ENCODE results near the gene SH3BP1. TPM values are rescaled to one million over a fixed set of nuclear protein-coding genes. Genes with fewer than 3 reads are reported as not detected.

SH3BP1 gene
- total and polyA plus RNA-seq, 2 of the 4 experiments (the other 2 are of a cell fraction), result 8.8 to 33.3 TPM

- Histone ChIP-seq H3K4ac (ENCODE audit: low read depth, low read length) (peak overlapping the region; percentile 46), H2AK9ac (replicated peaks; ENCODE audit: low read depth, low read length, poor library complexity) (peak overlapping the region; percentile 89), H3K18ac (ENCODE audit: low read depth, low read length) (no peak overlapping the region), H3K56ac (ENCODE audit: extremely low read depth, insufficient read depth, low read length) (no peak overlapping the region), H3K9ac (ENCODE audit: low read depth, low read length) (no peak overlapping the region), H4K5ac (ENCODE audit: low read depth, low read length) (no peak overlapping the region), H3K23ac (ENCODE audit: low read depth, low read length) (no peak overlapping the region), H4K8ac (ENCODE audit: low read depth in 2 of 2, low read length in 2 of 2) (no peak overlapping the region), H3K4me1 (ENCODE audit: control insufficient read depth, insufficient read depth, low read length) (peaks cover 48% of the 10 kb centered on the region), H4K20me1 (ENCODE audit: insufficient read depth, low read length) (no peaks in the 10 kb centered on the region), H2BK5ac (ENCODE audit: low read depth, low read length, poor library complexity, severe bottlenecking) (no peak overlapping the region), H3K36me3 (ENCODE audit: control insufficient read depth, insufficient read depth, low read length) (peaks cover 10% of the 10 kb centered on the region; the same call in 1 of the 2 replicates), H3K9me3 (ENCODE audit: control insufficient read depth, insufficient read depth, low read length) (no peaks in the 10 kb centered on the region), H3K27ac (ENCODE audit: insufficient read depth, low read length) (no peak overlapping the region), H3K9me1 (ENCODE audit: insufficient read depth, low read length) (peaks cover 19% of the 10 kb centered on the region), H2BK20ac (ENCODE audit: low read depth, low read length) (0 out of 2 replicates have a peak overlapping the region, but pooled peaks have one; percentile 16), H3K27me3 (ENCODE audit: control insufficient read depth, insufficient read depth, low read length) (no peaks in the 10 kb centered on the region), H2AK5ac (ENCODE audit: low read depth, low read length) (0 out of 2 replicates have a peak overlapping the region, but pooled peaks have one; percentile 17), H2BK120ac (ENCODE audit: low read depth, low read length) (no peak overlapping the region), H2AFZ (replicated peaks; ENCODE audit: low read length, poor library complexity) (peak overlapping the region; percentile 74), H3K79me1 (ENCODE audit: low read depth in 1 of 2, low read length in 2 of 2) (peaks cover 0 to 70% of the 10 kb centered on the region in 2 experiments; a peak in 3 of 4 replicates), H3K4me2 (ENCODE audit: low read depth, low read length) (no peak overlapping the region), H3K4me3 (ENCODE audit: insufficient read depth, low read depth, low read length) (no peak overlapping the region), H3K14ac (replicated peaks; ENCODE audit: low read depth, low read length) (0 out of 2 replicates have a peak overlapping the region, but pooled peaks have one; percentile 17), H4K91ac (ENCODE audit: insufficient read depth, low read depth, low read length) (no peak overlapping the region), H2BK15ac (ENCODE audit: low read depth, low read length) (no peak overlapping the region)
- in situ Hi-C loops (cut with MboI; ENCODE audit: low sequenced_read_pairs), result no loop called here
- no CpG with 5 or more reads among the region's 3 CpGs for WGBS, 2 experiments (ENCODE audit: extremely low coverage in 2 of 2, insufficient read length in 1 of 2)
- ATAC-seq (ENCODE audit: low read depth), result no peak
- ChIA-PET POLR2A (ENCODE audit: unreplicated experiment) (no interaction called here), CTCF (interaction anchor here (1.0 to 1.4 kb wide), 2 partner anchors 21 to 49 kb away, joined by 4 to 5 read pairs; partner anchors contain the start of genes NOL12 and PDXP)
- dilution Hi-C loops (cut with HindIII; ENCODE audit: low sequenced_read_pairs, unreplicated experiment), result no loop called here
- intact Hi-C loops (cut with micrococcal nuclease), result no loop called here
- BruUV-seq (replicated peaks), result no TSS peak
- no peak for DNase-seq
- no peak for TF ChIP-seq SMC3 (IDR thresholded peaks at IDR 0.05; ENCODE audit: low read depth, low read length)
- no peak for TF ChIP-seq MAFK (IDR thresholded peaks at IDR 0.05; ENCODE audit: low read depth, low read length)
- TF ChIP-seq CEBPB (IDR thresholded peaks at IDR 0.05; ENCODE audit: low read depth, low read length), result no peak
- no peak for TF ChIP-seq CTCF (conservative IDR thresholded peaks at IDR 0.05; ENCODE audit: low read depth, low read length)
- no peak for TF ChIP-seq CHD1 (IDR thresholded peaks at IDR 0.05; ENCODE audit: low read depth, low read length)
- no peak for TF ChIP-seq POLR2A (IDR thresholded peaks at IDR 0.05; ENCODE audit: low read depth, low read length)
- TF ChIP-seq MAZ (IDR thresholded peaks at IDR 0.05; ENCODE audit: borderline replicate concordance, low read depth, low read length), result no peak
- TF ChIP-seq, protein P1, sequence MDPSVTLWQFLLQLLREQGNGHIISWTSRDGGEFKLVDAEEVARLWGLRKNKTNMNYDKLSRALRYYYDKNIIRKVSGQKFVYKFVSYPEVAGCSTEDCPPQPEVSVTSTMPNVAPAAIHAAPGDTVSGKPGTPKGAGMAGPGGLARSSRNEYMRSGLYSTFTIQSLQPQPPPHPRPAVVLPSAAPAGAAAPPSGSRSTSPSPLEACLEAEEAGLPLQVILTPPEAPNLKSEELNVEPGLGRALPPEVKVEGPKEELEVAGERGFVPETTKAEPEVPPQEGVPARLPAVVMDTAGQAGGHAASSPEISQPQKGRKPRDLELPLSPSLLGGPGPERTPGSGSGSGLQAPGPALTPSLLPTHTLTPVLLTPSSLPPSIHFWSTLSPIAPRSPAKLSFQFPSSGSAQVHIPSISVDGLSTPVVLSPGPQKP (IDR thresholded peaks at IDR 0.05; ENCODE audit: borderline replicate concordance, low read depth, low read length), result no peak
- TF ChIP-seq BHLHE40 (IDR thresholded peaks at IDR 0.05; ENCODE audit: low read depth, low read length), result no peak
- no peak for TF ChIP-seq RAD21 (IDR thresholded peaks at IDR 0.05; ENCODE audit: low read length)
- TF ChIP-seq, protein P2, sequence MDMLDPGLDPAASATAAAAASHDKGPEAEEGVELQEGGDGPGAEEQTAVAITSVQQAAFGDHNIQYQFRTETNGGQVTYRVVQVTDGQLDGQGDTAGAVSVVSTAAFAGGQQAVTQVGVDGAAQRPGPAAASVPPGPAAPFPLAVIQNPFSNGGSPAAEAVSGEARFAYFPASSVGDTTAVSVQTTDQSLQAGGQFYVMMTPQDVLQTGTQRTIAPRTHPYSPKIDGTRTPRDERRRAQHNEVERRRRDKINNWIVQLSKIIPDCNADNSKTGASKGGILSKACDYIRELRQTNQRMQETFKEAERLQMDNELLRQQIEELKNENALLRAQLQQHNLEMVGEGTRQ (IDR thresholded peaks at IDR 0.05; ENCODE audit: low read depth, low read length), result peak; percentile 51; the same call in 1 of the 2 replicates
- no peak for TF ChIP-seq NFE2L2 (IDR thresholded peaks at IDR 0.05; ENCODE audit: low read depth, low read length)
- TF ChIP-seq MXI1 (IDR thresholded peaks at IDR 0.05; ENCODE audit: borderline replicate concordance, low read depth, low read length), result peak; percentile 67; the same call in 1 of the 2 replicates
- no peak for TF ChIP-seq FOS (IDR thresholded peaks at IDR 0.05; ENCODE audit: low read depth, low read length)
- no peak for TF ChIP-seq RFX5 (IDR thresholded peaks at IDR 0.05; ENCODE audit: low read depth, low read length)
- TF ChIP-seq RCOR1 (IDR thresholded peaks at IDR 0.05; ENCODE audit: insufficient replicate concordance, low read length), result no peak
These were observed 2.6 kb upstream of the SH3BP1 start for GRCh38 chr22:37636949-37637273.

All from IMR-90 (cell line).